ENCODE results near the gene PRKAG2.

PRKAG2 gene

DNA sequence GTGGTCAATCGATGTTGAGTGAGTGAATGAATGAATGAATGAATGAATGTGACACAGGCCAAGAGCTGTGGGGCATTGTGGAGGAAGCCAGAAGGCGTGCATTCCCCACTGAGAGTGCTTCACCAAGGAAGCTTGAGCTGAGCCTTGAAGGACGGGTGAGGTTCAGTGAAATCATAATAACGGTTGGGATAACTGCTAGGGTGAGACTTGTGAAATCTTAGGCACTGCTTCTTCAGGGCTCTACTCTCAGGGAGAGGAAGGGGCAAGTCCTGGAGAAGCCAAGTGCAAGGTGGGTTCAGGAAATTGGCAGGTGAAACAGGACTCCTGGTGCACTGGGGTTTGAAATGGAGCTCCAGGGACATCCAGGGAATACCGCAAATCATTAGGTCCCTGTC is 23.7 kb upstream of the PRKAG2 start:
- DNase-seq = no peak

GRCh38 chr7:151899513-151900360 is 22.8 kb upstream of the PRKAG2 start:
- no peak for DNase-seq

DNA sequence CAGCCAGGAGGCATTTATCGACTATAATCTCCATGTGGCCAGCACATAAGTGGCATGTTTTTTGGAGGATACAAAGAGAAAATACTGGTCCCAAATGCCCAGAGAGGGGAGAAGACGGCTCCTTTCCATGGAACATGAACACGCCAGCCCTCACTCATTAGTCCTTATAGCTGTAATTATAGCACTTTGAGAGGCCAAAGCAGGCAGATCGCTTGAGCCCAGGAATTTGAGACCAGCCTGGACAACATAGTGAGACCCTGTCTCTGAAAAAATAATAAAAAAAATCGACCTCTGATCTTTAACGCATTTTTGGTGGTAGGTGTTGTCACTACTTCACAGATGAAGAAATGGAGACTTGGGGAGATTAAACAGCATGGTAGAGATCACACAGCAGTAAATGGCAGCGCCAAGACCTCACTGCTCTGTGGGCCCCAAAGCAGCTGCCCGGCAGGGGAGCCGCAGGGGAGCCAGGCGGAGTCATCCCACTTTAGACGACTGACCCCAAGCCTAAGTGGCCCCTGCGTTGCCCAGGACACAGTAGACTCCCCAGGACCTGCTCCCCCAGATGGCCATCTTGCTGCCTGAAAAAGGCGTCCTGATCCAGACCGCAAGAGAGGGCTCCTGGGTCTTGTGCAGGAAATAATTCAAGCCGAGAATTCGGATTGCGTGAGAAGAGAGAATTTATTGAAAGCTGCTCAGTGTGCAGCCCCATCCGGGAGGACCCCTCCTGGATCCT is 21.2 kb upstream of the PRKAG2 start:
- DNase-seq = no peak

- no peak for DNase-seq
These were observed 20.3 kb upstream of the PRKAG2 start for GRCh38 chr7:151897161-151897731.

DNA sequence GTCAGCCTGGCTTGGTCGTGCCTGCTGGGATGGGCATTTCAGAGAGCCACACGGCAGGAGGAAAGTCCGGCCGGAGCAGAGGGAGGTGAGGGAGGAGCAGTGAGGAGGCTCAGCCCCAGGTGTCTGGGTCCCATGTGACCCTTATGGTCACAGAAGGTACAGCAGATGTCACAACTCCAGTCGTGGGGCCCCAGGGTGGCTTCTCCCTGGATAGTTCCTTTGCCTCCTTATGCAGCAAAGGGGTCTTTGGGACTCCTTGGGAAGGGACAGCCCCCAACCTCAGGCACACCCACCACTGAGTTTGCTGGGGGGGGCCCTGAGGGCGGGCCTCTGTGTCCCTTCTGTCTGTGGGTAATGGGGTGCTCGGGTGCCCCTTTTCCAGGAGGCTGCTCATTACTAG is 19.6 kb upstream of the PRKAG2 start:
- no peak for DNase-seq

DNA sequence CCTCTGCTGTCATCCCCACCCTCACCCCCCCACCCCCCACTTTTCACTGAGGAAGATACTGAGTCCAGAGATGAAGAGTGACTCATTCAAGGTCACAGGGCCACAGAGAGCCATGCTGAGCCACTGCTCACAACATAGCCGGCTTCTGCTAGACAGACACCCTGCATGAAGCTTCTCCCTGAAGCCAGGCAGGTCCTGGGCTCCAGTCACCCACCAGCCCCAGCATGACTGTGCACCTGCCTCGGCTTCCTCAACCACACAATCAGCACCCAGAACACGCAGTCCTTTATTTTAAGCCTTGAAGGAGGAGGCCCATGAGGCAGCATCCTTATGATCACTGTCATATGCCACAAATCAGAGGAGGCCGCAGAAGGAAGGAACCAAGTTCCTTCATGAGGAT is 19.2 kb upstream of the PRKAG2 start:
- DNase-seq = no peak

DNA sequence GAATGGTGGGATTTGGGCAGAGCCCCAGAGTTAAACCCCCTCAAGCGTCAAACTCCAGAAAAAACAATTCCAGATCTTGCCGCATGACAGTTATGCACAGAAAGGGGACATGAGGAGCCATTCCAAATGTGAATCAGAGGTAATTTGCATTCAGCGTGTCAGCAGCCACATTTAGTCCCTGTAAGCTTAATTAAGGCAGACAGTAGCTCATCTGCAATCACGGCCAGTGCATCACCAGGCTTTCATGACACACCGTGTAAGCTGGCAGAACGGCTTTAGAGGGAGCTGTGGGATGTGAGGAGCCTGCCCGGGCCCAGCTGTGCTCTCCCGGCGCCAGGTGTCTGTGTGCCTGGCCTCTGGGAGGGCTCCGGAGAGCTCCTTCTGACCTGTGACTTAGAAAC is 18.7 kb upstream of the PRKAG2 start:
- no peak for DNase-seq

DNA sequence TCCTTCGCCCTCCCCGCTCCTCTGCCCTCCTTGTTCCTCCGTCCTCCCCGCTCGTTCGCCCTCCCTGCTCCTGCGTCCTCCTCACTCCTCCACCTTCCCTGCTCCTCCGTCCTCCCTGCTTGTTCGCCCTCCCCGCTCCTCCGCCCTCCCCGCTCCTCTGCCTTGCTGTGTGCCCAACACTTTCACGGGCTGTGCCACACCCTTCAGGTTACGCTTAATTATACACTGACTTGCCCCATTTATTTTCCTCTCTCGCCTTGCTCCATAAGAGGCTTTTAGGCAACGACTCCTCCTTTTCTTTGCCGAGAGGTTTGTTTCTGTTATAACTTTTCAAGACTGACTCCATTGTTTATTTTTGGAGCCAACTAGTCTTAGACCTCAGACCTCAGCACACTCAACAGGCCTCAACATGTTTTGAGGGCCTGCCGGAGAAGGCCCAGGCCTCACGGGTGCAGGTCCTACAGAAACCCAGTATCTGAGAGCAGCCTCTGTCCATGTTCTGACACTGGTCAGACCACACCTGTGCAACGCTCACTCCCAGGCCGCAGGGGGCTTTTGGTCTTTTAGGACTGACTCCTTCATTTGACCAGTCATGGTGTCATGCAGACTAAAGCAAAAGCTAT is 18.2 kb upstream of the PRKAG2 start:
- no peak for DNase-seq

DNA sequence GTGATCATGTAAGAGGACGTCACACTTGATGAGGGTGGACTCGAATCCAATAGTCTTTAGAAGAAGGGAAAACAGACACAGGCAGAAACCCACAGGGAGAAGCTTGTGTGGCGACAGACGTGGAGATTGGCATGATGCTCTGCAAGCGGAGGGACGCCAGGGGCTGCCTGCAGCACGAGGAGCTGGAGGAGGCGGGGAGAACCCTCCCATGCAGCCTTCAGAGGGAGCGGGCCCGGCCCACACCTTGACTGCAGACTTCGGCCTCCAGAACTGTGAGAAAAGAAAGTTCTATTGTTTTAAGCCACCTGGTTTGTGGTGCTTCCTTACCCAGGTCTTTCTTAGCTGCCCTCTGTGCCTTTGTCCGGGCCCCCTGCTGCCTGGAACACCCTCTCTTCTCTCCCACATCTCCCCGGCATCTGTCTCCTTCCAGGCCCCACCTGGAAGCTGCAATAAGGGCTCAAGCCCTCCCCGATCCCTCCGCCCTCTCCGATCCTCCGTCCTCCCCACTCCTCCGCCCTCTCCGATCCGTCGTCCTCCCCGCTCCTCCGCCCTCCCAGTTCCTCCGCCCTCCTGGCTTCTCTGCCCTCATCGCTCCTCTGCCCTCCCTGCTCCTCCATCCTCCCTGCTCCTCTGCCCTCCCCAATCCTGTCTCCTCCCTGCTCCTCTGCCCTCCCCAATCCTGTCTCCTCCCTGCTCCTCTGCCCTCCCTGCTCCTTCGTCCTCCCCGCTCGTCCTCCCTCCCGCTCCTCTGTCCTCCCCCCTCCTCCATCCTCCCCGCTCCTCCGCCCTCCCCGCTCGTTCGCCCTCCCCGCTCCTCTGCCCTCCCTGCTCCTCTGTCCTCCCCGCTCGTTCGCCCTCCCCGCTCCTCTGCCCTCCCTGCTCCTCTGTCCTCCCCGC is 17.4 kb upstream of the PRKAG2 start:
- no peak for DNase-seq

DNA sequence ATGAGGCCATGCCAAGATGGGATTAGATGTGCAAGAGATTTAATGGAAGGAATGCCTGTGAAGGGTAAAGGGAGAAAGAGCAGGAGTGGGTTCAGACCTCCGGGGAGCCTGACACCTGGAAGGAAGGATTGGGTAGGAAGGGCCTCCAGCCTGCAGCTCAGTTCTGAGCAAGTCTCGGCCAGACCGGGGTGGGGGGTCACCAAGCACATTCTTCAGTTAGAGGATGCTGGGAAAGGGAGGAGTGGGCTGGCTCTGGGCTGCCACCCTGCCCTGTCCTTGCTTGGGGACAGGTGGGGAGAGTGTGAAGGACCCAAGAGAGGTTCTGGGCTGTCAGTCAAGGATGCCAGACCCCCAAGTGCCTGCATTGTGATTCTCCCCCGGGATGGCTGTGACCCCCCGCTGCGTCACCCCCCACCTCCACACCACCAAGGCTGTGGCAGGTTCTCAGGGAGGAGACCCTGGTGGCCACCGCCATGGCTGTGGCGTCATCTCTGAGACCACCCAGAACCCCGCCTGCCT is 16.5 kb upstream of the PRKAG2 start:
- DNase-seq = no peak

DNA sequence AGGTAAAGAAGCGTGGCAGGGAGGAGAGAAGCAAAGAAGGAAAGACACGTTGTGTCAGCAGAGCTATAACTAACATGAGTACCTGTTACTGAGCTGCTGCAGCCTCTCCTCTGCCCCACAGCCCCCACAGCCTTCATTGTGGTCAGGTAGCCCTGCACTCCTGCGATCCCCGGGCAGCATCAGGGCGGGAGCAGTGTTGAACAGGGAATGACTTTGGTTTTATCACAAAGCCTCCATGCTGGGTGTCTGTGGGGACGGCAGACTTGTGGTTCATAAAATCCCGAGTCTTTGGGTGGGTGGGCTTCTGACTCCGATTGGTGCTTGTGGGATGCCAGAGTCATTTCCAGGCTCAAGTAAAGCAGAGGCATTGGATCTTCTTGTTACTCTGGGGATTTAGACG is 14.8 kb upstream of the PRKAG2 start:
- DNase-seq = no peak

GRCh38 chr7:151891182-151891581 is 14.3 kb upstream of the PRKAG2 start:
- DNase-seq = no peak

GRCh38 chr7:151890355-151891004 is 13.6 kb upstream of the PRKAG2 start:
- no peak for DNase-seq

- DNase-seq = no peak
These were observed 12.8 kb upstream of the PRKAG2 start for GRCh38 chr7:151889406-151890354.

DNA sequence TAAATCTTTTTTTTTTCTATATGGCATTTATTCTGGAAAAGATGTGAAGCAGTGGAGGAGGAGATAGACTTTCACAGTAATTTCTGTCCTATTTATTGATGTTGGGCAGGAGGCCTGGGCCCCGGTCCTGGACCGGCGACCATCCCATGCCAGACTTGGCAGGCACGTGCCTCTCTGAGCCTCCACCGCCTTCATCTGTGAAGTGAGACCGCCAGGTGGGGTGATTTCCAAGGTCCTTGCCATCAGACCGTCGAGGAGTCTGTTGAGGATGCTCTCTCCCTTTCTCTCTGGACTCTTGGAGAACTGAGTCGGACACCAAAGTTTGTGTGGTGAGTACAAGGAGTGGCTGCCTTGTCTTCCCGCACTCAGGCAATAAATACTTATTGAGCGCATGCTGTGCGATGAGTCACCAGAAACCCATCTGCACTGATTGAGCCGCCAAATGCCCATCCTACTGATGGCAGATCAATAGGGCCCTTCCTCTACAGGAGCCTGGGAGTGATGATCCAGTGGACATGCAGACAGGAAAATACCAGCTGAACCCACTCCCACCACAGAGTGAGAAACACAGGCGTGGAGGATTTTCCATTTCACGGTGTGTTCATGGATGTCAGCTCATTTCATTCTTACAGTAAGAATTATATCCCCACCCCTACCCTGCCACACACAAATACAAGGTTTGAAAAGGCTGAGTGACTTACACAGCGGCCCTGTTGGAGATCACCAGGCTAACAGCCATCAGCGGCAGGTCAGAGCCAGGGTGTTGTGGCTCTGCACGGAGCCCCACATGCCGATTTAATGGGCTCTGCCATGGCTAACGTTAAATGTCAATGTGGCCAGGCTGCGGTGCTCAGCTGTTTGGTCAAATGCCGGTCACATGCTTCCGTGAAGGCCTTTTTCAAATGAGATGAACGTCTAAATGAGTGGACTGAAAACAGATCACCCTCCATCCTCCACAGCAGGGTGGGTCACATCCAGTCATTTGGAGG is 11.5 kb upstream of the PRKAG2 start:
- no peak for DNase-seq

DNA sequence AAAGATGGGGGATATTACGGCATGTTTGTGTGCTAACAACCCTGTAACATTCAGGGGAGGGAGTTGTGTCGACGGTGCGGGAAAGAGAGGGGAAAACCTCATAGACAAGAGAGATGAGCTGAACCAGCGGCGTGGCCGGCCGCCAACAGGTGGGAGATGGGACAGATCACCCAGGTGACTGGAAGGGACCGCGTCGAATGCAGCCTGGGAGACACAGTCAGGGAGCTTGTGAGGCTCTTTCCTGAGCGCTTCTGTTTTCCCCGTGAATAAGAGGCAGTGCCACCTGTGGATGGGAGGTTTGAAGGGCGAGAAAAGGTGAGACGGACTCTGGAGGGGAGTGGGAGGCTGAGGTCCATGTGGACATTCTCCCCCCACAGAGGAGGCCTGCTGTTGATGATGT is 9.9 kb upstream of the PRKAG2 start:
- DNase-seq = no peak

DNA sequence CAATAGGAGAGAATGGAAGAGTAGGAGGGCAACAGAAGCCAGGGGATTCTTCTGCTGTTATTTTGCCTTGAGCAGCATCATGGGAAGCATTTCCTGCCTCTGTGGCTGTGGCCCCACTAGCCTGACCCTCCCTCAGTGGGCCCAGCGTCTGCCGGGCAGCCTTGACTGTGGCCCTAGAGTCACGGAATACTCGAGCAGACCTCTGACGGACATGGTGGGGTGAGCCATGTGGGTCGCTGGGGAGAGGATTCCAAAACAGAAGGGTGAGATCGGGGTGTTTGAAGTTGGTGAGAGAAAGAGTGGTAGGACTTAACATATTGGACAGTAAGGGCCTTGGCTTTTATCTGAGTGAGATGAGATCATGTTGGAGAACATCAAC is 8.3 kb upstream of the PRKAG2 start:
- DNase-seq = no peak

- DNase-seq = no peak
These were observed 7.6 kb upstream of the PRKAG2 start for GRCh38 chr7:151884312-151885201.
